HG03442 (cell line): ENCODE data around the gene FBP2.
"Not testable (repeated sequence)": the region's sequence is repeated elsewhere in the genome, so short reads cannot be mapped to it uniquely, and the experiment has no call there.

Experiments used
- ATAC-seq: cut with Tn5 transposase; IDR thresholded peaks from one replicate; pipeline ENCODE4 v1.9.1; 2021; ENCODE audit warnings: mild to moderate bottlenecking, moderate library complexity; ENCODE audit not compliant: unreplicated experiment

Gene FBP2

GRCh38 chr9:94606646-94607422, 13.2 kb upstream of the FBP2 start:
- no peak for ATAC-seq

GRCh38 chr9:94603259-94604160, 9.9 kb upstream of the FBP2 start:
- no peak for ATAC-seq

GRCh38 chr9:94602666-94603065, 9.0 kb upstream of the FBP2 start:
- no peak for ATAC-seq

GRCh38 chr9:94600715-94601114, 7.1 kb upstream of the FBP2 start:
- no peak for ATAC-seq

GRCh38 chr9:94600258-94600657, 6.6 kb upstream of the FBP2 start:
- ATAC-seq, result no peak

GRCh38 chr9:94599102-94599501, 5.5 kb upstream of the FBP2 start:
- no peak for ATAC-seq

GRCh38 chr9:94592683-94593082, 941 bp downstream of the FBP2 start:
- ATAC-seq, result not testable (repeated sequence)

- ATAC-seq, result no peak
Observed at GRCh38 chr9:94591876-94592275, 1.7 kb downstream of the FBP2 start.

GRCh38 chr9:94591046-94591545, 2.5 kb downstream of the FBP2 start:
- ATAC-seq, result not testable (repeated sequence)

GRCh38 chr9:94588681-94589080, 4.9 kb downstream of the FBP2 start:
- no peak for ATAC-seq

GRCh38 chr9:94586814-94587213, 6.8 kb downstream of the FBP2 start:
- ATAC-seq, result no peak

- ATAC-seq, result no peak
Observed at GRCh38 chr9:94586316-94586715, 7.3 kb downstream of the FBP2 start.

- ATAC-seq, result no peak
Observed at GRCh38 chr9:94584555-94584954, 9.1 kb downstream of the FBP2 start.

- no peak for ATAC-seq
Observed at GRCh38 chr9:94581728-94582127, 11.9 kb downstream of the FBP2 start.

GRCh38 chr9:94577571-94577970, 16.1 kb downstream of the FBP2 start:
- no peak for ATAC-seq

GRCh38 chr9:94577036-94577435, 16.6 kb downstream of the FBP2 start:
- ATAC-seq, result no peak

- no peak for ATAC-seq
Observed at GRCh38 chr9:94576131-94576530, 17.5 kb downstream of the FBP2 start.

GRCh38 chr9:94568972-94569712, 24.5 kb downstream of the FBP2 start:
- ATAC-seq, result no peak

- no peak for ATAC-seq
Observed at GRCh38 chr9:94568250-94568889, 25.3 kb downstream of the FBP2 start.

GRCh38 chr9:94567271-94567670, 26.4 kb downstream of the FBP2 start:
- ATAC-seq, result no peak

GRCh38 chr9:94566550-94566949, 27.1 kb downstream of the FBP2 start:
- no peak for ATAC-seq
